Retinal pigment epithelial cell (primary cell): ENCODE measurements around the gene PTPRT.

Source experiments
- DNase-seq: peaks from one replicate; pipeline ENCODE4 v3.0.0-alpha.2; 2010; ENCODE audit warnings: low read depth
- H3K4me3 ChIP-seq: 2 replicates; pipeline ENCODE4 v1.5.1; 2011; ENCODE audit warnings: mild to moderate bottlenecking, low read length, control low read depth, moderate library complexity
- CTCF ChIP-seq: conservative IDR thresholded peaks from 2 replicates; pipeline ENCODE4 v1.5.1; 2011; ENCODE audit warnings: low read depth, low read length, control low read depth, inconsistent platforms

Gene PTPRT

GRCh38 chr20:42379385-42379784 is 810.3 kb downstream of the PTPRT start:
- no peak overlapping the region for H3K4me3 ChIP-seq
- no peak for DNase-seq
- TF ChIP-seq CTCF = no peak

GRCh38 chr20:42378826-42379225 is 810.9 kb downstream of the PTPRT start:
- H3K4me3 ChIP-seq = no peak overlapping the region
- DNase-seq = no peak
- no peak for TF ChIP-seq CTCF

GRCh38 chr20:42376131-42376530 is 813.6 kb downstream of the PTPRT start:
- no peak for DNase-seq
- TF ChIP-seq CTCF = no peak

GRCh38 chr20:42373049-42373448 is 816.7 kb downstream of the PTPRT start:
- TF ChIP-seq CTCF = no peak
- no peak overlapping the region for H3K4me3 ChIP-seq
- DNase-seq = no peak

More at GRCh38 chr20:42376131-42376530, 813.6 kb downstream of the PTPRT start:
- no peak overlapping the region for H3K4me3 ChIP-seq

- DNase-seq = no peak
- no peak for TF ChIP-seq CTCF
- H3K4me3 ChIP-seq = no peak overlapping the region
Measured at GRCh38 chr20:42370075-42370474, 819.6 kb downstream of the PTPRT start.

- no peak overlapping the region for H3K4me3 ChIP-seq
- no peak for DNase-seq
- no peak for TF ChIP-seq CTCF
Measured at GRCh38 chr20:42368910-42369309, 820.8 kb downstream of the PTPRT start.

GRCh38 chr20:42366626-42367025 is 823.1 kb downstream of the PTPRT start:
- no peak for DNase-seq
- H3K4me3 ChIP-seq = no peak overlapping the region

More at GRCh38 chr20:42366626-42367025, 823.1 kb downstream of the PTPRT start:
- TF ChIP-seq CTCF = no peak
